Activated CD4-positive, alpha-beta T cell treated with anti-CD3 and anti-CD28 coated beads for 4 hours (primary cell): Measurements from ENCODE around the gene ATP7B.

Experiments used
- DNase-seq, 2 donors: peaks; one replicate each; pipeline ENCODE4 v3.0.0-alpha.2; 2020

ATP7B gene

GRCh38 chr13:51976423-51976822, 34.8 kb downstream of the ATP7B start:
- no peak for DNase-seq

GRCh38 chr13:51974482-51974881, 36.8 kb downstream of the ATP7B start:
- DNase-seq, result no peak

GRCh38 chr13:51971520-51972426, 39.5 kb downstream of the ATP7B start:
- no peak for DNase-seq

- DNase-seq, result no peak
Measured at GRCh38 chr13:51970349-51970748, 40.9 kb downstream of the ATP7B start.

GRCh38 chr13:51967482-51968446, 43.5 kb downstream of the ATP7B start:
- DNase-seq, result no peak

- no peak for DNase-seq
Measured at GRCh38 chr13:51966186-51966585, 45.1 kb downstream of the ATP7B start.

GRCh38 chr13:51961493-51962403, 49.5 kb downstream of the ATP7B start:
- no peak for DNase-seq

- no peak for DNase-seq
Measured at GRCh38 chr13:51960766-51961165, 50.5 kb downstream of the ATP7B start.

GRCh38 chr13:51959773-51960172, 51.5 kb downstream of the ATP7B start:
- DNase-seq, result no peak

- no peak for DNase-seq
Measured at GRCh38 chr13:51958217-51958547, 53.1 kb downstream of the ATP7B start.

GRCh38 chr13:51957377-51958216, 53.7 kb downstream of the ATP7B start:
- no peak for DNase-seq

GRCh38 chr13:51956717-51957116, 54.5 kb downstream of the ATP7B start:
- DNase-seq, result no peak

- DNase-seq, result no peak
Measured at GRCh38 chr13:51955816-51956603, 55.2 kb downstream of the ATP7B start.

GRCh38 chr13:51955281-51955771, 55.9 kb downstream of the ATP7B start:
- no peak for DNase-seq

- DNase-seq, result no peak
Measured at GRCh38 chr13:51953347-51954195, 57.7 kb downstream of the ATP7B start.

GRCh38 chr13:51950722-51951121, 60.5 kb downstream of the ATP7B start:
- no peak for DNase-seq

GRCh38 chr13:51946163-51946669, 65.0 kb downstream of the ATP7B start:
- no peak for DNase-seq

- no peak for DNase-seq
Measured at GRCh38 chr13:51945149-51945548, 66.1 kb downstream of the ATP7B start.

- no peak for DNase-seq
Measured at GRCh38 chr13:51944428-51944827, 66.8 kb downstream of the ATP7B start.
